ENCODE results near the gene ZFYVE21.

ZFYVE21 gene

DNA sequence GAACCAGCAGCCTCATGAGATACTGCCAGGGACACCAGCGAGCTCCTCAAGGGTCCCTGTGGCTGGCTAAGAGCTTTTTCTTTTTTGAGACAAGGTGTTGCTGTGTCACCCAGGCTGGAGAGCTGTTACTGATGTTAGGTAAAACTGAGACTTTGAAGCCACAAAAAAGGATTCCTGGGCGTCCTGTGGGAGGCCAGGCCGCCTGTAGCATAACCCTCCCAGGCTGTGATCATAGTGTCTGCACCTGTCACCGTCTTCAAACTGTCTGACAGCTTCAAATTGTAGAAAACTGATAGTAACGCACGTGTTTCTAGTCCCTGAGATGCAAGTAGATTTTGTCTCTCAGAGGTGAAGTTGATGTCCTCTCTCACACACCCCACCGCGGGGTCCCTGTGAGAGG, 4.1 kb downstream of the ZFYVE21 start:
- TF ChIP-seq, protein P1, sequence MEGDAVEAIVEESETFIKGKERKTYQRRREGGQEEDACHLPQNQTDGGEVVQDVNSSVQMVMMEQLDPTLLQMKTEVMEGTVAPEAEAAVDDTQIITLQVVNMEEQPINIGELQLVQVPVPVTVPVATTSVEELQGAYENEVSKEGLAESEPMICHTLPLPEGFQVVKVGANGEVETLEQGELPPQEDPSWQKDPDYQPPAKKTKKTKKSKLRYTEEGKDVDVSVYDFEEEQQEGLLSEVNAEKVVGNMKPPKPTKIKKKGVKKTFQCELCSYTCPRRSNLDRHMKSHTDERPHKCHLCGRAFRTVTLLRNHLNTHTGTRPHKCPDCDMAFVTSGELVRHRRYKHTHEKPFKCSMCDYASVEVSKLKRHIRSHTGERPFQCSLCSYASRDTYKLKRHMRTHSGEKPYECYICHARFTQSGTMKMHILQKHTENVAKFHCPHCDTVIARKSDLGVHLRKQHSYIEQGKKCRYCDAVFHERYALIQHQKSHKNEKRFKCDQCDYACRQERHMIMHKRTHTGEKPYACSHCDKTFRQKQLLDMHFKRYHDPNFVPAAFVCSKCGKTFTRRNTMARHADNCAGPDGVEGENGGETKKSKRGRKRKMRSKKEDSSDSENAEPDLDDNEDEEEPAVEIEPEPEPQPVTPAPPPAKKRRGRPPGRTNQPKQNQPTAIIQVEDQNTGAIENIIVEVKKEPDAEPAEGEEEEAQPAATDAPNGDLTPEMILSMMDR (IDR thresholded peaks at IDR 0.05): no peak
- H3K4me3 ChIP-seq: no peak overlapping the region
- no peak for DNase-seq (ENCODE audit: low spot score)
- peak overlapping the region in 1 of 2 donors; percentile 22 for H3K27ac ChIP-seq

GRCh38 chr14:103721334-103722120, 5.9 kb downstream of the ZFYVE21 start:
- Histone ChIP-seq H3K27ac (peak overlapping the region; percentile 71 to 79), H3K4me3 (no peak overlapping the region)
- TF ChIP-seq, protein P1 (IDR thresholded peaks at IDR 0.05): no peak
- DNase-seq (ENCODE audit: low spot score): no peak

DNA sequence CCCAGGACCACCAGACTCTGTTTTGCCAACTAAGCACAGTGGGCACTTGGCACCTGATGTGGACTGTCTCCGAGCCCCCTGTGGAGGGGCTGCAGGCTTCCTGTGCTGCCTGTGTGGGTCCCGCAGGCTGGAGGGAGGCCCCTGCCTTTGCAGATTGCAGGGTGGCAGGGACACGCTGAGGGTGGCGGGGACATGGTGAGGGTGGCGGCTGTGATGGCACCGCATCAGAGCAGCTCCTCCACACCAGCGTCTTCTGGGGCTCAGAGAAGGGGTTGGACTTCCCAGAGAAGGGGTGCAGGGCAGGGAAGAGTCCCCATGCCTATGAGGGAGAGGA, 8.1 kb downstream of the ZFYVE21 start:
- peak overlapping the region; percentile 45 for H3K4me3 ChIP-seq
- DNase-seq (ENCODE audit: low spot score): no peak
- TF ChIP-seq, protein P1 (IDR thresholded peaks at IDR 0.05): no peak
- H3K27ac ChIP-seq: peak overlapping the region; percentile 86 to 95

DNA sequence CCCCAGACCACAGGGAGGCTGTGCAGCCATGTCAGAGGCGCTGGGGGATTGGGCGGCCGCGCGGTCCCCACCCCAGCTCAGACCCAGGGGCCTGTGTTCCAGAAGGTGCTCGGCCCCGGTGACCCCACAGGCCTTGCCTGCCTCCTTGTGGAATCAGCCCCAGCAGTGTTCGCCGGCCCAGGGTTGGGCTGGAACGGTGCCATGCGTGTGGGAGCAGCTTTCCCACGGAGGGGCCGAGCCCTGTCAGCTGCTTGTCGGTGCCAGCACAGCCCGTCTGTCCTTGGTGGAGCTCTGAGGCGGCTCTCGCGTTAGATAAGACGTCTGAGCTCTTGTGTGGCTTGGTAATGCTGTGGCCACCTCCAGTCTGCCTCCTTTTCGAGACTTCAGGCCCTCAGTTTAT, 8.5 kb downstream of the ZFYVE21 start:
- peak; percentile 90 for DNase-seq (ENCODE audit: low spot score)
- TF ChIP-seq, protein P1 (IDR thresholded peaks at IDR 0.05): no peak
- Histone ChIP-seq H3K4me3 (peak overlapping the region; percentile 45), H3K27ac (peak overlapping the region; percentile 86 to 95)

- TF ChIP-seq, protein P1 (IDR thresholded peaks at IDR 0.05): no peak
- Histone ChIP-seq H3K4me3 (no peak overlapping the region), H3K27ac (peak overlapping the region; percentile 86 to 95)
- no peak for DNase-seq (ENCODE audit: low spot score)
Observed at GRCh38 chr14:103725001-103725682, 9.5 kb downstream of the ZFYVE21 start.

- Histone ChIP-seq H3K4me3 (no peak overlapping the region), H3K27ac (peak overlapping the region; percentile 86 to 95)
- DNase-seq (ENCODE audit: low spot score): no peak
- TF ChIP-seq, protein P1 (IDR thresholded peaks at IDR 0.05): no peak
Observed at GRCh38 chr14:103725739-103726395, 10.3 kb downstream of the ZFYVE21 start.

Data from coronary artery (tissue), 2 donors.